Panc1 (cell line): Measurements from ENCODE around the gene GPC6. TPM values are rescaled to one million over a fixed set of nuclear protein-coding genes. Genes with fewer than 3 reads are reported as not detected.

Experiments used
- ATAC-seq: fragments of 200-7000 bp; cut with Tn5 transposase; 2 replicates; pipeline ENCODE4 v1.9.1; 2020; ENCODE audit warnings: mild to moderate bottlenecking, moderate library complexity
- BruUV-seq: library from RNA; stranded (reverse); fragments of 400-500 nt; replicated peaks from 2 replicates; lab custom pipeline; 2021; lab: Mats Ljungman, UMichigan
- CTCF ChIA-PET: fragments of 300-600 bp; sonication (Branson Sonifier 250); formaldehyde crosslinking; loops from one replicate; lab custom pipeline; 2022; ENCODE audit warnings: antibody characterized with exemption; lab: Charles Lee
- POLR2A ChIA-PET: fragments of 300-600 bp; sonication (Branson Sonifier 250); formaldehyde crosslinking; loops from one replicate; lab custom pipeline; 2022; ENCODE audit warnings: antibody characterized with exemption; lab: Charles Lee
- DNase-seq: peaks from one replicate; pipeline ENCODE4 v3.0.0-alpha.2; 2010; ENCODE audit warnings: low read depth, low spot score
- H3K27ac ChIP-seq: 2 replicates; pipeline ENCODE4 v1.5.1; 2011; ENCODE audit warnings: mild to moderate bottlenecking, low read length, inconsistent platforms
- H3K27me3 ChIP-seq: fragments of 200-500 bp; sonication (Bioruptor generic); 2 replicates; pipeline ENCODE4 v1.6.0; 2014; ENCODE audit warnings: low read length, inconsistent platforms; ENCODE audit not compliant: control insufficient read depth, insufficient read depth
- H3K36me3 ChIP-seq: fragments of 200-500 bp; sonication (Bioruptor generic); 2 replicates; pipeline ENCODE4 v1.5.1; 2014; ENCODE audit warnings: inconsistent platforms, mild to moderate bottlenecking, low read length, moderate library complexity; ENCODE audit not compliant: control insufficient read depth, insufficient read depth
- H3K4me1 ChIP-seq: 2 replicates; pipeline ENCODE4 v1.5.1; 2011; ENCODE audit warnings: inconsistent platforms, mild to moderate bottlenecking, low read length, moderate library complexity; ENCODE audit not compliant: control insufficient read depth, insufficient read depth
- H3K4me3 ChIP-seq, 2 experiments: 2 replicates each; pipeline ENCODE4 v1.5.1; 2011 to 2012; ENCODE audit warnings: low read depth in 2 of 2, low read length in 2 of 2, mild to moderate bottlenecking in 2 of 2, inconsistent platforms in 1 of 2, moderate library complexity in 1 of 2
- H3K9me3 ChIP-seq: fragments of 200-500 bp; sonication (Bioruptor generic); 2 replicates; pipeline ENCODE4 v1.5.1; 2014; ENCODE audit warnings: low read depth, mild to moderate bottlenecking, inconsistent platforms, low read length, moderate library complexity; ENCODE audit not compliant: control insufficient read depth, insufficient read depth
- POLR2AphosphoS5 ChIP-seq: IDR thresholded peaks from 2 replicates; pipeline ENCODE4 v1.6.1; 2012; ENCODE audit warnings: mild to moderate bottlenecking, low read depth, low read length, moderate library complexity
- SIN3A ChIP-seq: IDR thresholded peaks from 2 replicates; pipeline ENCODE4 v1.6.1; 2012; ENCODE audit warnings: low read depth, mild to moderate bottlenecking, low read length, moderate library complexity, borderline replicate concordance; ENCODE audit not compliant: insufficient read depth
- TCF7L2 ChIP-seq: IDR thresholded peaks from 2 replicates; pipeline ENCODE4 v1.6.1; 2011; ENCODE audit warnings: mild to moderate bottlenecking, low read depth, low read length, inconsistent platforms
- in situ Hi-C: cut with HindIII; loops from 2 replicates; pipeline ENCODE4 v1.10.0; 2016; ENCODE audit warnings: low sequenced_read_pairs, low pct_unique_long_range_greater_than_20kb
- intact Hi-C: fragments of 100-400 bp; cut with micrococcal nuclease; formaldehyde crosslinking; loops from one replicate; pipeline ENCODE4 v1.10.0; 2022; ENCODE audit not compliant: unreplicated experiment
- total RNA-seq: library from RNA; stranded (reverse); gene quantifications from one replicate; pipeline ENCODE4 v1.2.1, GENCODE V29; 2021; ENCODE audit not compliant: unreplicated experiment
- TF ChIP-seq, protein P1 (sequence below): fragments of 450-650 bp; IDR thresholded peaks from 2 replicates; pipeline ENCODE4 v1.5.1; 2017; ENCODE audit warnings: mild to moderate bottlenecking
- TF ChIP-seq, protein P2 (sequence below), 2 experiments: IDR thresholded peaks; 2 replicates each; pipeline ENCODE4 v1.6.1; 2011 to 2012; ENCODE audit warnings: low read depth in 2 of 2, control low read depth in 1 of 2, low read length in 1 of 2, mild to moderate bottlenecking in 1 of 2, moderate library complexity in 1 of 2; ENCODE audit not compliant: insufficient read depth in 1 of 2

The GPC6 gene
- total RNA-seq, 1 experiment from 2014 or later, result 4.8 TPM

DNA sequence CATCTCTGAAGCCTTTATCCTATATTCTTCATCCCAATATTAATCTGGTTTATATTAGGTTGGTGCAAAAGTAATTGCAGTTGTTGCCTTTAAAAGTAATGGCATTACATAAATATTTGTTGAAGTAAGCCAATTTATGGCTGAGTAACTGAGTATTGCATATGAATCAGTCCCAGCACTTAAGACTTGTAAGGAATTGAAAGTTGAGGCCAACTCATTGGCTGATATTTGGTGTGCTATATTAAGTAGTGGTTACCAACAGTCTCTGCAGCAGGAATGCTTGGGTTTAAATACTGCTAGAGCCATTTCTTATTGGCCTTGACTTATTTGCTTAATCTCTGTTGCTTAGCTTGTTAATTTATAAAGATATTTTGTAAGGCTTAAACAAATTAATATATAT lies 460.7 kb downstream of the GPC6 start:
- H3K9me3 ChIP-seq, result no peaks in the 10 kb centered on the region
- DNase-seq, result no peak
- no TSS peak for BruUV-seq
- no peaks in the 10 kb centered on the region for H3K27me3 ChIP-seq
- H3K27ac ChIP-seq, result no peak overlapping the region
- ChIA-PET POLR2A (no interaction called here), CTCF (no interaction called here)
- no peaks in the 10 kb centered on the region for H3K4me1 ChIP-seq
- H3K4me3 ChIP-seq, result no peak overlapping the region
- ATAC-seq, result no peak
- TF ChIP-seq, protein P1, sequence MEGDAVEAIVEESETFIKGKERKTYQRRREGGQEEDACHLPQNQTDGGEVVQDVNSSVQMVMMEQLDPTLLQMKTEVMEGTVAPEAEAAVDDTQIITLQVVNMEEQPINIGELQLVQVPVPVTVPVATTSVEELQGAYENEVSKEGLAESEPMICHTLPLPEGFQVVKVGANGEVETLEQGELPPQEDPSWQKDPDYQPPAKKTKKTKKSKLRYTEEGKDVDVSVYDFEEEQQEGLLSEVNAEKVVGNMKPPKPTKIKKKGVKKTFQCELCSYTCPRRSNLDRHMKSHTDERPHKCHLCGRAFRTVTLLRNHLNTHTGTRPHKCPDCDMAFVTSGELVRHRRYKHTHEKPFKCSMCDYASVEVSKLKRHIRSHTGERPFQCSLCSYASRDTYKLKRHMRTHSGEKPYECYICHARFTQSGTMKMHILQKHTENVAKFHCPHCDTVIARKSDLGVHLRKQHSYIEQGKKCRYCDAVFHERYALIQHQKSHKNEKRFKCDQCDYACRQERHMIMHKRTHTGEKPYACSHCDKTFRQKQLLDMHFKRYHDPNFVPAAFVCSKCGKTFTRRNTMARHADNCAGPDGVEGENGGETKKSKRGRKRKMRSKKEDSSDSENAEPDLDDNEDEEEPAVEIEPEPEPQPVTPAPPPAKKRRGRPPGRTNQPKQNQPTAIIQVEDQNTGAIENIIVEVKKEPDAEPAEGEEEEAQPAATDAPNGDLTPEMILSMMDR, result no peak
- no peak for TF ChIP-seq TCF7L2
- TF ChIP-seq, protein P2, sequence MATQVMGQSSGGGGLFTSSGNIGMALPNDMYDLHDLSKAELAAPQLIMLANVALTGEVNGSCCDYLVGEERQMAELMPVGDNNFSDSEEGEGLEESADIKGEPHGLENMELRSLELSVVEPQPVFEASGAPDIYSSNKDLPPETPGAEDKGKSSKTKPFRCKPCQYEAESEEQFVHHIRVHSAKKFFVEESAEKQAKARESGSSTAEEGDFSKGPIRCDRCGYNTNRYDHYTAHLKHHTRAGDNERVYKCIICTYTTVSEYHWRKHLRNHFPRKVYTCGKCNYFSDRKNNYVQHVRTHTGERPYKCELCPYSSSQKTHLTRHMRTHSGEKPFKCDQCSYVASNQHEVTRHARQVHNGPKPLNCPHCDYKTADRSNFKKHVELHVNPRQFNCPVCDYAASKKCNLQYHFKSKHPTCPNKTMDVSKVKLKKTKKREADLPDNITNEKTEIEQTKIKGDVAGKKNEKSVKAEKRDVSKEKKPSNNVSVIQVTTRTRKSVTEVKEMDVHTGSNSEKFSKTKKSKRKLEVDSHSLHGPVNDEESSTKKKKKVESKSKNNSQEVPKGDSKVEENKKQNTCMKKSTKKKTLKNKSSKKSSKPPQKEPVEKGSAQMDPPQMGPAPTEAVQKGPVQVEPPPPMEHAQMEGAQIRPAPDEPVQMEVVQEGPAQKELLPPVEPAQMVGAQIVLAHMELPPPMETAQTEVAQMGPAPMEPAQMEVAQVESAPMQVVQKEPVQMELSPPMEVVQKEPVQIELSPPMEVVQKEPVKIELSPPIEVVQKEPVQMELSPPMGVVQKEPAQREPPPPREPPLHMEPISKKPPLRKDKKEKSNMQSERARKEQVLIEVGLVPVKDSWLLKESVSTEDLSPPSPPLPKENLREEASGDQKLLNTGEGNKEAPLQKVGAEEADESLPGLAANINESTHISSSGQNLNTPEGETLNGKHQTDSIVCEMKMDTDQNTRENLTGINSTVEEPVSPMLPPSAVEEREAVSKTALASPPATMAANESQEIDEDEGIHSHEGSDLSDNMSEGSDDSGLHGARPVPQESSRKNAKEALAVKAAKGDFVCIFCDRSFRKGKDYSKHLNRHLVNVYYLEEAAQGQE (IDR thresholded peaks at IDR 0.05; ENCODE audit: insufficient read depth in 1 of 2, low read depth in 2 of 2, low read length in 1 of 2), result no peak
- H3K36me3 ChIP-seq, result no peaks in the 10 kb centered on the region
- intact Hi-C loops (no loop called here), in situ Hi-C loops (no loop called here)

DNA sequence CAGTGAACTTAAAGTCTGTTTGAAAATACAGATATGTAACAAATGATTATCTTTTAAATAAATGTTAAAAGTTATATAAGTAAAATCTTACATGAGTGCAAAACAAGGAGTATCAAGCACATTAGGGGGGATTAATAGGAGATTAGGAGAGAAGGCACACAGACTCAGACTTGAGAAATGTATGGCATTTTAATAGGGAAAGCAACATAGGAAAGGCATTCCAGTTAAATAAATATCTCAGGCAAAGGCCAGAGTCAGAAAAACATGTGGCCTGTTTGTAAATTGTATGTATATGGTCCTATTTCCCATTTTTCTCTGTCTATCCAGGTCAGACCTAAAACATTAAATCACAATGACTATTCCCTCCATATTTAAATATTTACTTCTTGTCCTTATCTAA lies 462.7 kb downstream of the GPC6 start:
- in situ Hi-C loops (no loop called here), intact Hi-C loops (no loop called here)
- DNase-seq (no peak), ATAC-seq (peak; percentile 45; the same call in 1 of the 2 replicates)
- H3K27ac ChIP-seq, result no peak overlapping the region; the same call in 1 of the 2 replicates
- no peak overlapping the region for H3K4me3 ChIP-seq
- no peaks in the 10 kb centered on the region for H3K9me3 ChIP-seq
- CTCF ChIA-PET, result no interaction called here
- TF ChIP-seq, protein P1, result no peak
- TF ChIP-seq SIN3A (no peak), POLR2AphosphoS5 (no peak), TCF7L2 (no peak)
- TF ChIP-seq, protein P2 (IDR thresholded peaks at IDR 0.05; ENCODE audit: insufficient read depth in 1 of 2, low read depth in 2 of 2, low read length in 1 of 2), result no peak
- H3K27me3 ChIP-seq, result no peaks in the 10 kb centered on the region
- POLR2A ChIA-PET, result interaction anchor here (0.6 kb wide), 1 partner anchor 22 kb away, joined by 3 read pairs; no protein-coding TSS in a partner anchor
- BruUV-seq, result no TSS peak
- no peaks in the 10 kb centered on the region for H3K4me1 ChIP-seq
- H3K36me3 ChIP-seq, result no peaks in the 10 kb centered on the region
